ENCODE data around the gene KCNAB1. TPM values are rescaled to one million over a fixed set of nuclear protein-coding genes. Genes with fewer than 3 reads are reported as not detected.
"Not testable (repeated sequence)": the region's sequence is repeated elsewhere in the genome, so short reads cannot be mapped to it uniquely, and the experiment has no call there.

Gene KCNAB1
- total RNA-seq, 1 donor from 2014 or later, result not detected

DNA sequence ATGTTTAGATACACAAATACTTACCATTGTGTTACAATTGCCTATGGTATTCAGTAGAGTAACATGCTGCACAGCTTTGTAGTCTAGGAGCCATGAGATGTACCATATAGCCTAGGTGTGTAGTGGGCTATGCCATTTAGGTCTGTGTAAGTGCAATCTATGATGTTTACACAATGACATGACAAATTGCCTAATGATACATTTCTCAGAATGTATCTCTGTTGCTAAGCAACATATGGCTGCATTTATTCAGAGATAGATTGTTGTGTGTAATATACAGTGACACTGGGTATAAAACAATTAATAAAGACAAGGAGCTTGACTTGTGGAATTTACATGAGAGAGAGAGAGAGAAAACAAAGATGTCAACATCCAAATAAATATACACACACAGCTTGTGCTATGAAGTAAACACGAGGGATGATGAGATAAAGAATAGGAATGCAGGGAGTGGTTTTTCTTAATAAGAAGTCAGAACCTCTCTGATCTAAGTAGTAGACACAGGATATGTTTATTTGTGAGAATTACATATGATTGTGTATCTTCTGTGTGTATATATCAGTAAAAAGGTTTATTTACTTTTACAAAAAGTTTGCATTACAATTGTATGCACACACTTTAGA, 110.0 kb downstream of the KCNAB1 start:
- intact Hi-C loops (cut with micrococcal nuclease), result no loop called here
- no peak overlapping the region for H3K27ac Mint-ChIP-seq
- H3K9me3 Mint-ChIP-seq, result no peaks in the 10 kb centered on the region
- H3K4me3 Mint-ChIP-seq, result no peak overlapping the region
- H3K27me3 Mint-ChIP-seq, result peaks cover 9% of the 10 kb centered on the region
- ATAC-seq (ENCODE audit: low read depth) (no peak), DNase-seq (no peak)
- ChIA-PET POLR2A (interaction anchor here (0.6 kb wide), 1 partner anchor 441 kb away, joined by 5 read pairs; no protein-coding TSS in a partner anchor), CTCF (no interaction called here)
- no peaks in the 10 kb centered on the region for H3K4me1 Mint-ChIP-seq
- TF ChIP-seq, protein P1, sequence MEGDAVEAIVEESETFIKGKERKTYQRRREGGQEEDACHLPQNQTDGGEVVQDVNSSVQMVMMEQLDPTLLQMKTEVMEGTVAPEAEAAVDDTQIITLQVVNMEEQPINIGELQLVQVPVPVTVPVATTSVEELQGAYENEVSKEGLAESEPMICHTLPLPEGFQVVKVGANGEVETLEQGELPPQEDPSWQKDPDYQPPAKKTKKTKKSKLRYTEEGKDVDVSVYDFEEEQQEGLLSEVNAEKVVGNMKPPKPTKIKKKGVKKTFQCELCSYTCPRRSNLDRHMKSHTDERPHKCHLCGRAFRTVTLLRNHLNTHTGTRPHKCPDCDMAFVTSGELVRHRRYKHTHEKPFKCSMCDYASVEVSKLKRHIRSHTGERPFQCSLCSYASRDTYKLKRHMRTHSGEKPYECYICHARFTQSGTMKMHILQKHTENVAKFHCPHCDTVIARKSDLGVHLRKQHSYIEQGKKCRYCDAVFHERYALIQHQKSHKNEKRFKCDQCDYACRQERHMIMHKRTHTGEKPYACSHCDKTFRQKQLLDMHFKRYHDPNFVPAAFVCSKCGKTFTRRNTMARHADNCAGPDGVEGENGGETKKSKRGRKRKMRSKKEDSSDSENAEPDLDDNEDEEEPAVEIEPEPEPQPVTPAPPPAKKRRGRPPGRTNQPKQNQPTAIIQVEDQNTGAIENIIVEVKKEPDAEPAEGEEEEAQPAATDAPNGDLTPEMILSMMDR (IDR thresholded peaks at IDR 0.05), result no peak
- no peaks in the 10 kb centered on the region for H3K36me3 Mint-ChIP-seq (ENCODE audit: low read depth)

DNA sequence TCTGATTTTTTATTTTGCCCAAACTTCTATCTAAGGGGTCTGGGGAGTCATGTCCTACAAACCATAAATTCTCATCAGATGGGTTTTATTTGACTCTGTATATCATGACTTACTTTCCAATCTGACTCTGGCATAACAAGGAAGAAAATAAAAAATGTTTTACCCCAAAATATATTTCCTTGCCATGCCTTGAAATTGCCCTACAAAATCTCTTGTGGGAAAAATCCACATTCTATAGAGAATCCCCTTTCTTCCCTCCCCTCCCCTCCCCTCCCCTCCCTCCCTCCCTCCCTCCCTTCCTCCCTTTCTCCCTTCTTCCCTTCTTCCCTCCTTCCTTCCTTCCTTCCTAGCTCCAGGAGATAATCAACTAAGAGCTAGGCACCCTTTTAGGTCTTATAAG, 110.8 kb downstream of the KCNAB1 start:
- not testable (repeated sequence) for ATAC-seq (ENCODE audit: low read depth); H3K27ac Mint-ChIP-seq

DNA sequence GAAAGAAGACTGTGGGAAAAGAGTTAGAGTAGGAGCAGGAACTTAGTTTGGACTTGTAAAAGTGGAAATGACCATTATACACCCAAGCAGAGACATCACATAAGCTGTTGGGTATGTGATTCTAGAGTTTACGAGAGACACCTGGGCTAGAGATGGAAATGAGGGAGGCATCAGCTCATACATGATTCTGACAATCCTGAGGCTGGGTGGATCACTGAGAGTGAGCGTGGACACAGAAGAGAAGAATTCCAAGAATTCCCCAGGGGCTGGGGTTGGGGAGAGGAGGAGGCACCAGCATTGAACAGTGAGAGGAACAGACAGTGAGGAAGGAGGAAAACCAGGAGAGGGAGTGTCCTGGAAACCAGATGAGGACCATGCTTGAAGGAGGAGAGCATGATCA, 113.5 kb downstream of the KCNAB1 start:
- intact Hi-C loops (cut with micrococcal nuclease), result no loop called here
- no peak for DNase-seq
- Mint-ChIP-seq H3K4me1 (no peaks in the 10 kb centered on the region), H3K9me3 (no peaks in the 10 kb centered on the region), H3K27me3 (peaks cover 11% of the 10 kb centered on the region), H3K4me3 (no peak overlapping the region), H3K36me3 (ENCODE audit: low read depth) (no peaks in the 10 kb centered on the region), H3K27ac (no peak overlapping the region)
- CTCF ChIA-PET, result no interaction called here
- no peak for ATAC-seq (ENCODE audit: low read depth)
- POLR2A ChIA-PET, result no interaction called here
- TF ChIP-seq, protein P1 (IDR thresholded peaks at IDR 0.05), result no peak

More for the DNA sequence above, 110.8 kb downstream of the KCNAB1 start:
- CTCF ChIA-PET; H3K9me3 Mint-ChIP-seq; H3K4me3 Mint-ChIP-seq; intact Hi-C loops (cut with micrococcal nuclease); H3K4me1 Mint-ChIP-seq; H3K27me3 Mint-ChIP-seq; DNase-seq; H3K36me3 Mint-ChIP-seq (ENCODE audit: low read depth); POLR2A ChIA-PET: not testable (repeated sequence)

DNA sequence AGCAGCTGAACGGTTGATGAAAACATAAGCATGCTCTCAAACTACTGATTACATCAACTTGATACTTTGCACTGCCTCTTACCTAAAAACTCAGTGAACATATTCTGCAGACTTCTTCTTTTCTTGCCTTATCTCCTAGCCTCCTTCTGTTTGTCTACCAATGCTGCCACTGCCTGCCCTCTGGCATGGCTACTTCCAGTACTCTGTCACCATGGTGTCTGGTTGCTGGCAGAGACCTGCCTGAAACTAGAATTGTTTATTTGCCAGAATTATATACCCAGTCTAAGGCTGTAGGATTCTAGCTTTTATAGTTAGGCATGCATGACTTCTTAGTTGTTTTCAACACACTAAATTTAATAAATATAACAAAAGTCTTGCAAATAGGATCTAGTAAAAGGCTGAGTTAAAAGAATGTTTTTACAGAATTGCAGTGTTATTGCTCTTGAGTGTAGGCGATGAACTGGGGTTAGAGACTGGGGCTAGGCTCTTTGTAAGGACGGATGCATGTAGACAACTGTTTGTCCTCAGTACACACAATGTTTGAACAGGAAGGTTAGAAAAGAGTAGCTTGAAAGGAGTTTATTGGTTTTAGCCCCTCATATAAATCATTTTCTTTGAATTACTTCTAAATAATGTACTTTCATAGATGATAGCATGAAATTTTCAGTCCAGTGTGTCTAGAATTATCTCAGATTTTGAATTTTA, 116.3 kb downstream of the KCNAB1 start:
- H3K4me1 Mint-ChIP-seq, result no peaks in the 10 kb centered on the region

DNA sequence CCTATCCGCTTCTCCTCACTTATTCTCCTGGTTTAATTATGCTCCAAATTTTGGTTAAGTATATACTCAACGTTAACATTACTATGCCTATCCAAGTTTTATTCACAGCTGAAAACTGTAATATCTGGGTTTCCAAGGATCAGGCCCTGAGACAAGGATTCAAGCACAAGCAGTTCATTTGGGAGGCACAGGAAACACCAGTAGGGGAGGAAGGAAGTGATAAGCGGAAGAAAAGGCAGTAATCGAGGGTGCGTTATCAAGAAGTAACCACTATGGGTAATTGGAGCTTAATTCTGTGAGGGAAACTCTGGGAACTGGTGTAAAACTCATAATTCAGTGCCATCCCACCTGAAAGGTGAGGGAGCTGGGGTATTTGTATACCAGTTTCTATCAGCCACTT, 120.3 kb downstream of the KCNAB1 start:
- intact Hi-C loops (cut with micrococcal nuclease), result no loop called here
- H3K27me3 Mint-ChIP-seq, result peaks cover 2% of the 10 kb centered on the region
- TF ChIP-seq, protein P1 (IDR thresholded peaks at IDR 0.05), result no peak
- H3K4me3 Mint-ChIP-seq, result no peak overlapping the region
- H3K36me3 Mint-ChIP-seq (ENCODE audit: low read depth), result no peaks in the 10 kb centered on the region
- CTCF ChIA-PET, result no interaction called here
- H3K9me3 Mint-ChIP-seq, result no peaks in the 10 kb centered on the region
- no peak for ATAC-seq (ENCODE audit: low read depth)
- POLR2A ChIA-PET, result interaction anchor here (1.1 kb wide), 1 partner anchor 27 kb away, joined by 3 read pairs; no protein-coding TSS in a partner anchor
- no peak overlapping the region for H3K27ac Mint-ChIP-seq
- no peak for DNase-seq
- no peaks in the 10 kb centered on the region for H3K4me1 Mint-ChIP-seq

More for the DNA sequence above, 116.3 kb downstream of the KCNAB1 start:
- ATAC-seq (ENCODE audit: low read depth), result no peak
- ChIA-PET POLR2A (no interaction called here), CTCF (no interaction called here)
- Mint-ChIP-seq H3K9me3 (no peaks in the 10 kb centered on the region), H3K4me3 (no peak overlapping the region), H3K27me3 (peaks cover 7% of the 10 kb centered on the region), H3K27ac (no peak overlapping the region), H3K36me3 (ENCODE audit: low read depth) (no peaks in the 10 kb centered on the region)
- TF ChIP-seq, protein P1 (IDR thresholded peaks at IDR 0.05), result no peak
- intact Hi-C loops (cut with micrococcal nuclease), result no loop called here
- DNase-seq, result no peak

Measured in activated B cell treated with CpG ODN at 0.5 μM for 24 hours (primary cell).